DND-41 (cell line): ENCODE results near the gene PMIS2.

ENCODE experiments used
- EZH2 ChIP-seq: IDR thresholded peaks from 3 replicates; pipeline ENCODE4 v1.6.1; 2012; ENCODE audit warnings: borderline replicate concordance, low read depth, mild to moderate bottlenecking, moderate library complexity, low read length, inconsistent platforms; ENCODE audit not compliant: severe bottlenecking
- TF ChIP-seq, protein P1 (sequence below): IDR thresholded peaks from 2 replicates; pipeline ENCODE4 v1.5.1; 2012; ENCODE audit warnings: borderline replicate concordance, low read length, moderate library complexity, mild to moderate bottlenecking; ENCODE audit not compliant: poor library complexity, severe bottlenecking; ENCODE audit errors: extremely low read depth

DNA sequence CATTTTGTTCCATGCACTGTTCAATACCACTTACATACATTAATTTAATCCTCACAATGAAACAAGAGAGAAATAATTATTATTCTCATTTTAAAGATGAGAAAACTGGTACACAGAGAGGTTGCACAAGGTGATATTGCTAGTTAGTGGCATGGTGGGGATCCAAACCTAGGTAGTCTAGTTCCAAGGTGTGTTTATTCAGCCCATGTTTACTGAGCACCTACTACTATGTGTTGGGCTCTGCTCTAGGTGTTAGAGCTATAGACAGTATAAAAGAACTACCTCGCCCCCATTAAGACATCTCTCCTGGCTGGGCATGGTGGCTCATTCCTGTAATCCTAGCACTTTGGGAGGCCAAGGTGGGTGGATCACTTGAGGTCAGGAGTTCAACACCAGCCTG is 3.2 kb upstream of the PMIS2 start:
- TF ChIP-seq, protein P1, sequence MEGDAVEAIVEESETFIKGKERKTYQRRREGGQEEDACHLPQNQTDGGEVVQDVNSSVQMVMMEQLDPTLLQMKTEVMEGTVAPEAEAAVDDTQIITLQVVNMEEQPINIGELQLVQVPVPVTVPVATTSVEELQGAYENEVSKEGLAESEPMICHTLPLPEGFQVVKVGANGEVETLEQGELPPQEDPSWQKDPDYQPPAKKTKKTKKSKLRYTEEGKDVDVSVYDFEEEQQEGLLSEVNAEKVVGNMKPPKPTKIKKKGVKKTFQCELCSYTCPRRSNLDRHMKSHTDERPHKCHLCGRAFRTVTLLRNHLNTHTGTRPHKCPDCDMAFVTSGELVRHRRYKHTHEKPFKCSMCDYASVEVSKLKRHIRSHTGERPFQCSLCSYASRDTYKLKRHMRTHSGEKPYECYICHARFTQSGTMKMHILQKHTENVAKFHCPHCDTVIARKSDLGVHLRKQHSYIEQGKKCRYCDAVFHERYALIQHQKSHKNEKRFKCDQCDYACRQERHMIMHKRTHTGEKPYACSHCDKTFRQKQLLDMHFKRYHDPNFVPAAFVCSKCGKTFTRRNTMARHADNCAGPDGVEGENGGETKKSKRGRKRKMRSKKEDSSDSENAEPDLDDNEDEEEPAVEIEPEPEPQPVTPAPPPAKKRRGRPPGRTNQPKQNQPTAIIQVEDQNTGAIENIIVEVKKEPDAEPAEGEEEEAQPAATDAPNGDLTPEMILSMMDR: no peak
- TF ChIP-seq EZH2: no peak
